HCT116 (cell line): Measurements from ENCODE around the gene UGT1A9. TPM values are rescaled to one million over a fixed set of nuclear protein-coding genes. Genes with fewer than 3 reads are reported as not detected.
A peak's percentile ranks its signal among the peaks of the same experiment; 100 is the strongest.

Experiments
- ATAC-seq: fragments of 200-7000 bp; cut with Tn5 transposase; 2 replicates; pipeline ENCODE4 v1.9.1; 2020; ENCODE audit warnings: mild to moderate bottlenecking, moderate library complexity
- BruUV-seq: library from RNA; stranded (reverse); fragments of 400-500 nt; replicated peaks from 2 replicates; lab custom pipeline; 2021; lab: Mats Ljungman, UMichigan
- CTCF ChIA-PET: fragments of 300-600 bp; sonication (Branson Sonifier 250); formaldehyde crosslinking; loops from one replicate; lab custom pipeline; 2021; ENCODE audit warnings: antibody characterized with exemption; lab: Charles Lee
- POLR2A ChIA-PET: fragments of 300-600, 350-600 bp; sonication (Branson Sonifier 250); formaldehyde crosslinking; loops from one replicate; lab custom pipeline; 2021; ENCODE audit warnings: antibody characterized with exemption; lab: Charles Lee
- RAD21 ChIA-PET, 2 experiments: fragments of 300-600 bp; sonication (Branson Sonifier 250); formaldehyde crosslinking; loops; one replicate each; lab custom pipeline; 2023; ENCODE audit warnings: low total read pairs in 2 of 2; ENCODE audit not compliant: uncharacterized antibody in 2 of 2, unreplicated experiment in 2 of 2, low non-redundant PET in 1 of 2; lab: Charles Lee
- DNase-seq: peaks from one replicate; pipeline ENCODE4 v3.0.0-alpha.2; 2010; ENCODE audit warnings: low read depth, low spot score
- H2AFZ ChIP-seq: fragments of 200-600 bp; shearing (Covaris generic), sonication (generic); 2 replicates; pipeline ENCODE4 v1.6.1; 2017; ENCODE audit warnings: low read depth, mixed run types, mixed read lengths, antibody characterized with exemption, low read length; ENCODE audit not compliant: poor library complexity, severe bottlenecking
- H3K27ac ChIP-seq: 2 replicates; pipeline ENCODE4 v1.5.1; 2012; ENCODE audit warnings: low read depth, low read length
- H3K27me3 ChIP-seq: fragments of 200-600 bp; sonication (generic); 2 replicates; pipeline ENCODE4 v1.6.1; 2016; ENCODE audit warnings: mixed run types, low read length, mixed read lengths; ENCODE audit not compliant: insufficient read depth
- H3K36me3 ChIP-seq, 2 experiments: fragments of 200-500 bp in 1 of 2; fragments of 200-600 bp in 1 of 2; sonication (Bioruptor generic) in 1 of 2; sonication (generic) in 1 of 2; 2 replicates each; pipeline versions ENCODE4 v1.5.1 to v1.6.1; 2014 to 2016; ENCODE audit warnings: low read length in 2 of 2, inconsistent platforms in 1 of 2, mixed read lengths in 1 of 2, mixed run types in 1 of 2; ENCODE audit not compliant: insufficient read depth in 2 of 2, control insufficient read depth in 1 of 2
- H3K4me1 ChIP-seq, 2 experiments: fragments of 200-600 bp in 1 of 2; sonication (generic) in 1 of 2; 2 replicates each; pipeline versions ENCODE4 v1.5.1 to v1.6.1; 2012 to 2017; ENCODE audit warnings: low read length in 2 of 2, inconsistent platforms in 1 of 2, mild to moderate bottlenecking in 1 of 2, mixed read lengths in 1 of 2, mixed run types in 1 of 2, moderate library complexity in 1 of 2; ENCODE audit not compliant: insufficient read depth in 2 of 2, control insufficient read depth in 1 of 2
- H3K4me2 ChIP-seq: fragments of 200-600 bp; sonication (generic); 2 replicates; pipeline ENCODE4 v1.6.1; 2017; ENCODE audit warnings: mixed run types, low read length, mixed read lengths
- H3K4me3 ChIP-seq, 2 experiments: fragments of 200-600 bp in 1 of 2; sonication (generic) in 1 of 2; replicated peaks in 1 of 2; 2 replicates each; pipeline ENCODE4 v1.5.1; 2011 to 2016; ENCODE audit warnings: low read length in 2 of 2, control low read depth in 1 of 2, low read depth in 1 of 2, mild to moderate bottlenecking in 1 of 2, mixed read lengths in 1 of 2, mixed run types in 1 of 2
- H3K79me2 ChIP-seq: fragments of 200-600 bp; sonication (generic); 2 replicates; pipeline ENCODE4 v1.6.1; 2017; ENCODE audit warnings: mild to moderate bottlenecking, mixed run types, low read length, moderate library complexity, mixed read lengths; ENCODE audit not compliant: insufficient read depth
- H3K9ac ChIP-seq: fragments of 200-600 bp; sonication (generic); 2 replicates; pipeline ENCODE4 v1.6.1; 2016; ENCODE audit warnings: low read length, mixed read lengths
- H3K9me2 ChIP-seq: fragments of 200-600 bp; sonication (generic), shearing (Covaris generic); 2 replicates; pipeline ENCODE4 v1.6.1; 2017; ENCODE audit warnings: mixed run types, mild to moderate bottlenecking, moderate library complexity; ENCODE audit not compliant: insufficient read depth
- H3K9me3 ChIP-seq, 2 experiments: fragments of 200-500 bp in 1 of 2; fragments of 200-600 bp in 1 of 2; sonication (Bioruptor generic) in 1 of 2; sonication (generic) in 1 of 2; 2 replicates each; pipeline ENCODE4 v1.6.1; 2014 to 2017; ENCODE audit warnings: low read length in 2 of 2, mixed read lengths in 2 of 2, inconsistent platforms in 1 of 2, low read depth in 1 of 2, mild to moderate bottlenecking in 1 of 2, mixed run types in 1 of 2, moderate library complexity in 1 of 2; ENCODE audit not compliant: control insufficient read depth in 1 of 2, insufficient read depth in 1 of 2
- H4K20me1 ChIP-seq: fragments of 200-600 bp; sonication (generic), shearing (Covaris generic); 2 replicates; pipeline ENCODE4 v1.6.1; 2017; ENCODE audit warnings: mixed run types, mild to moderate bottlenecking, moderate library complexity; ENCODE audit not compliant: insufficient read depth
- CBX3 ChIP-seq: IDR thresholded peaks from 2 replicates; pipeline ENCODE4 v1.6.1; 2012; ENCODE audit warnings: low read depth
- EGR1 ChIP-seq: IDR thresholded peaks from 2 replicates; pipeline ENCODE4 v1.6.1; 2012; ENCODE audit warnings: low read depth
- EZH2 ChIP-seq: fragments of 200-600 bp; sonication (generic); IDR thresholded peaks from 2 replicates; pipeline ENCODE4 v1.6.1; 2017; ENCODE audit warnings: antibody characterized with exemption, mixed run types
- FOSL1 ChIP-seq: IDR thresholded peaks from 2 replicates; pipeline ENCODE4 v1.6.1; 2012; ENCODE audit warnings: low read depth
- POLR2A ChIP-seq: IDR thresholded peaks from 2 replicates; pipeline ENCODE4 v1.7.0; 2011; ENCODE audit warnings: borderline replicate concordance; ENCODE audit not compliant: insufficient read depth, insufficient read length; ENCODE audit errors: extremely low read depth
- POLR2AphosphoS5 ChIP-seq: IDR thresholded peaks from 2 replicates; pipeline ENCODE4 v1.6.1; 2011; ENCODE audit warnings: mild to moderate bottlenecking, low read depth, low read length, moderate library complexity
- RAD21 ChIP-seq: IDR thresholded peaks from 2 replicates; pipeline ENCODE4 v1.6.1; 2012; ENCODE audit warnings: low read depth, mild to moderate bottlenecking
- SP1 ChIP-seq: IDR thresholded peaks from 2 replicates; pipeline ENCODE4 v1.6.1; 2012; ENCODE audit warnings: low read depth
- TCF7L2 ChIP-seq: IDR thresholded peaks from 2 replicates; pipeline ENCODE4 v1.7.0; 2011; ENCODE audit warnings: borderline replicate concordance, inconsistent platforms; ENCODE audit not compliant: insufficient read depth, insufficient read length; ENCODE audit errors: extremely low read depth
- ZFX ChIP-seq: fragments of 450-650 bp; IDR thresholded peaks from 2 replicates; pipeline ENCODE4 v1.6.1; 2017
- intact Hi-C: fragments of 100-400 bp; cut with micrococcal nuclease; formaldehyde crosslinking; loops from 2 replicates; pipeline ENCODE4 v1.10.0; 2022
- total RNA-seq: library from RNA; stranded (reverse); gene quantifications from one replicate; pipeline ENCODE4 v1.2.1, GENCODE V29; 2021; ENCODE audit not compliant: unreplicated experiment
- TF ChIP-seq, protein P1 (sequence below): IDR thresholded peaks from 2 replicates; pipeline ENCODE4 v1.6.1; 2012
- TF ChIP-seq, protein P2 (sequence below): IDR thresholded peaks from 2 replicates; pipeline ENCODE4 v1.6.1; 2011; ENCODE audit warnings: mild to moderate bottlenecking, low read length, moderate library complexity; ENCODE audit not compliant: insufficient replicate concordance; ENCODE audit errors: extremely low read depth
- TF ChIP-seq, protein P3 (sequence below), 3 experiments: fragments of 200-600 bp in 1 of 3; sonication (generic) in 1 of 3; IDR thresholded peaks in 2 of 3; conservative IDR thresholded peaks in 1 of 3; 2 replicates each; pipeline ENCODE4 v1.5.1; 2012 to 2017; ENCODE audit warnings: low read depth in 2 of 3, low read length in 2 of 3, antibody characterized with exemption in 1 of 3, borderline replicate concordance in 1 of 3, control low read depth in 1 of 3, mild to moderate bottlenecking in 1 of 3, mixed read lengths in 1 of 3, mixed run types in 1 of 3, moderate library complexity in 1 of 3; ENCODE audit not compliant: insufficient read depth in 1 of 3

Gene UGT1A9
- total RNA-seq, 1 experiment from 2014 or later, result not detected

DNA sequence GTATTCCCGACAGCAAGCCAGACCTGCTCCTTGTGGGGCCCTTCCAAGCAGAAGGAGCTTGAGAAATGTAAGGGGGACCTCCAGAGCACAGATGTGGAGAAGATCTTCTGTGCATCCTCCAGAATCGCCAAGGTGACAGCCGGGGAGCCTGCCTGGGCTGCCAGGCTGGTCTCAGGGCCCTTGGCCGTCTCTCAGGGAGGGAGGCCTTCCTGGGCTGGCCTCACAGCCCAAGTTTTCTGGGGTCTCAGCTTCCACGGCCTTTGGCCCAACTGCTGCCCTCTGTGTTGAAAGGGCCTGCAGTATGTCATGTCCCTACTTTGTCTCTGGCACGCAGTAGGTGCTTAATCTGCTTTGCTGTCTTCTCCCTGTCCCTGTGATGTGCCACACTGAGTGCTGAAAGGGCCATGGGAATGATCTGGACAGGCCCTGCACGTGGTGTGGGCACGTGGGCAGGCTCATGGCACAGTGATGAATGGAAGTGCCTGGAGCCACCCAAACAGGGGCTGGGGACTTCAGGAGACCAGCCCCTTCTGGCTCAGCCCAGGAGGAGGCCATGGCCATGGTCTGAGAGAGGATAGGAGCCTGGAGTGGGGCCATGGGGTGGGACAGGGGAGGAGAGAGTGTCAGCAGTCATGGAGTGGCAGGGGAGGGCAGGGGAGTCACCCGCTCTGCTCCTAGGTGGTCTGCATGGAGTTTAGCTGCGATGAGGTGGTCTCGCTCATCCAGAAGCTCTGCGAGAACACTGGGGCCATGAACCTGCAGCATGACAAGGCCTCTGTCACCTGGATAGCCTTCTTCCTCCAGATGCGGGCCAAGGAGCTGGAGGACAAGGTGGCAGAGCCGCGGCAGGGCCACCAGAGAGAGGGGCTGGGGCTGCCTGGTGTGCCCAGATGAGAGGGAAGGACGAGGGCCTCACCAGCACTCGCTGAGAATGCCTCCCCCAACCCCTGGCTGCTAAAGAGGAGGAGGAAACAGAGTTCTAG, 147.2 kb downstream of the UGT1A9 start:
- Histone ChIP-seq H3K9me3 (no peaks in the 10 kb centered on the region), H3K27ac (no peak overlapping the region), H3K4me1 (no peaks in the 10 kb centered on the region), H3K4me2 (no peak overlapping the region), H3K27me3 (no peaks in the 10 kb centered on the region), H4K20me1 (no peaks in the 10 kb centered on the region), H3K4me3 (no peak overlapping the region), H3K9me2 (no peaks in the 10 kb centered on the region), H2AFZ (no peak overlapping the region), H3K79me2 (no peaks in the 10 kb centered on the region), H3K36me3 (no peaks in the 10 kb centered on the region), H3K9ac (no peak overlapping the region)
- no TSS peak for BruUV-seq
- intact Hi-C loops, result no loop called here
- ChIA-PET RAD21 (no interaction called here), CTCF (no interaction called here), POLR2A (no interaction called here)
- no peak for ATAC-seq
- TF ChIP-seq ZFX, result no peak
- TF ChIP-seq EGR1, result no peak
- no peak for DNase-seq

DNA sequence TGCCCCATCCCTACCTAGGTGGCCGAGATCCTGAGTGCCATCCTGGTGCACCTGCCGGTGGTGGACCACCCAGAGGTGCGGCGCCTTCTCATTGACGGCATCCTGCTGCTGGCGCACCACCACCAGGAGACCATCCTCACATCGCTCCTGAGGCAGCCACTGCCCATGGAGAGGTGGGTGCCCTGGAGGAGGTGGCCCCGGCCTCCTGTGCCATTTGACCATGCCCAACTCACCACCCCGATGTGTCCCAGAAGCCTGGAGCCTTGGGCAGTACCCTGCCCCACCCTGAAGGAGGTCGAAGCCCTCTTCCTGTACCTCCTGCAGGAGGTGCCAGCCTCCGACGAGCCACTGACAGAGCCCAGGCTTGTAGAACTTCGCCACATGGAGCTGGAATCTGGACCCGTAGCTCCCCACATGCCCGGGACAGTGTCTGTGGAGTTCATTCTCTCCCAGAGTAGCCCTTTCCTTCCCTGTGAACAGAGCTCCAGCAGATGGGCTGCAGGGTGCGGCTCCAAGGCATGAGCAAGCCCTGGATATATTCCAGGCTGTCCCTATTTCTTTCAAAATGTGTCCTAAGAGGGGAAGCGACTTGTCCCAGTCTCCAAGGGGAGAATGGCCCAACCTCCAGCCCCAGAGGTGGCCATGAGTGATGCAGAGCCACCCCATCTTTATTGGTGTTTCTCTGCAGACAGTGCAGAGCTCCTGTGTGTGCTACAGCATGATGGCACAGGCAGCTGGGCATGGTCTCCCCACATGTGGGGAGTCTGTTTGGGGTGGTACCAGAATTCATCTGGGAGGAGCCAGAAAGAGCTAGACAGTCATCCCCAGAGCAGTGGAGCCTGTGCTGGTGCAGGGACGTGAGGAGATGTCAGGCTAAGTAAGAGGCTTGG, 148.4 kb downstream of the UGT1A9 start:
- no peak overlapping the region for H3K4me2 ChIP-seq
- RAD21 ChIA-PET, result no interaction called here
- intact Hi-C loops, result no loop called here
- no peaks in the 10 kb centered on the region for H3K9me3 ChIP-seq
- H4K20me1 ChIP-seq, result no peaks in the 10 kb centered on the region
- H3K4me3 ChIP-seq, result no peak overlapping the region
- no peak for DNase-seq
- 0 out of 2 replicates have a peak, but pooled peaks have one; percentile 29 for ATAC-seq
- no TSS peak for BruUV-seq
- POLR2A ChIA-PET, result no interaction called here
- H3K27ac ChIP-seq, result no peak overlapping the region
- no peak overlapping the region for H2AFZ ChIP-seq
- H3K27me3 ChIP-seq, result no peaks in the 10 kb centered on the region
- no peaks in the 10 kb centered on the region for H3K36me3 ChIP-seq
- no peaks in the 10 kb centered on the region for H3K4me1 ChIP-seq
- CTCF ChIA-PET, result no interaction called here
- no peak overlapping the region for H3K9ac ChIP-seq
- no peaks in the 10 kb centered on the region for H3K79me2 ChIP-seq
- no peaks in the 10 kb centered on the region for H3K9me2 ChIP-seq
- no peak for TF ChIP-seq POLR2AphosphoS5
- no peak for TF ChIP-seq SP1
- TF ChIP-seq, protein P1, sequence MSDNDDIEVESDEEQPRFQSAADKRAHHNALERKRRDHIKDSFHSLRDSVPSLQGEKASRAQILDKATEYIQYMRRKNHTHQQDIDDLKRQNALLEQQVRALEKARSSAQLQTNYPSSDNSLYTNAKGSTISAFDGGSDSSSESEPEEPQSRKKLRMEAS, result no peak
- TF ChIP-seq EZH2, result no peak
- no peak for TF ChIP-seq FOSL1
- no peak for TF ChIP-seq RAD21
- no peak for TF ChIP-seq POLR2A
- TF ChIP-seq, protein P2, sequence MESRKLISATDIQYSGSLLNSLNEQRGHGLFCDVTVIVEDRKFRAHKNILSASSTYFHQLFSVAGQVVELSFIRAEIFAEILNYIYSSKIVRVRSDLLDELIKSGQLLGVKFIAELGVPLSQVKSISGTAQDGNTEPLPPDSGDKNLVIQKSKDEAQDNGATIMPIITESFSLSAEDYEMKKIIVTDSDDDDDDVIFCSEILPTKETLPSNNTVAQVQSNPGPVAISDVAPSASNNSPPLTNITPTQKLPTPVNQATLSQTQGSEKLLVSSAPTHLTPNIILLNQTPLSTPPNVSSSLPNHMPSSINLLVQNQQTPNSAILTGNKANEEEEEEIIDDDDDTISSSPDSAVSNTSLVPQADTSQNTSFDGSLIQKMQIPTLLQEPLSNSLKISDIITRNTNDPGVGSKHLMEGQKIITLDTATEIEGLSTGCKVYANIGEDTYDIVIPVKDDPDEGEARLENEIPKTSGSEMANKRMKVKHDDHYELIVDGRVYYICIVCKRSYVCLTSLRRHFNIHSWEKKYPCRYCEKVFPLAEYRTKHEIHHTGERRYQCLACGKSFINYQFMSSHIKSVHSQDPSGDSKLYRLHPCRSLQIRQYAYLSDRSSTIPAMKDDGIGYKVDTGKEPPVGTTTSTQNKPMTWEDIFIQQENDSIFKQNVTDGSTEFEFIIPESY, result no peak
- TF ChIP-seq, protein P3, sequence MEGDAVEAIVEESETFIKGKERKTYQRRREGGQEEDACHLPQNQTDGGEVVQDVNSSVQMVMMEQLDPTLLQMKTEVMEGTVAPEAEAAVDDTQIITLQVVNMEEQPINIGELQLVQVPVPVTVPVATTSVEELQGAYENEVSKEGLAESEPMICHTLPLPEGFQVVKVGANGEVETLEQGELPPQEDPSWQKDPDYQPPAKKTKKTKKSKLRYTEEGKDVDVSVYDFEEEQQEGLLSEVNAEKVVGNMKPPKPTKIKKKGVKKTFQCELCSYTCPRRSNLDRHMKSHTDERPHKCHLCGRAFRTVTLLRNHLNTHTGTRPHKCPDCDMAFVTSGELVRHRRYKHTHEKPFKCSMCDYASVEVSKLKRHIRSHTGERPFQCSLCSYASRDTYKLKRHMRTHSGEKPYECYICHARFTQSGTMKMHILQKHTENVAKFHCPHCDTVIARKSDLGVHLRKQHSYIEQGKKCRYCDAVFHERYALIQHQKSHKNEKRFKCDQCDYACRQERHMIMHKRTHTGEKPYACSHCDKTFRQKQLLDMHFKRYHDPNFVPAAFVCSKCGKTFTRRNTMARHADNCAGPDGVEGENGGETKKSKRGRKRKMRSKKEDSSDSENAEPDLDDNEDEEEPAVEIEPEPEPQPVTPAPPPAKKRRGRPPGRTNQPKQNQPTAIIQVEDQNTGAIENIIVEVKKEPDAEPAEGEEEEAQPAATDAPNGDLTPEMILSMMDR (IDR thresholded peaks at IDR 0.05 in 2 of 3, conservative IDR thresholded peaks at IDR 0.05 in 1 of 3; ENCODE audit: borderline replicate concordance in 1 of 3, insufficient read depth in 1 of 3, low read depth in 2 of 3, low read length in 2 of 3), result no peak
- TF ChIP-seq TCF7L2, result no peak
- no peak for TF ChIP-seq CBX3
